SW480 (cell line): ENCODE measurements around the gene TTYH3.

ENCODE experiments used
- DNase-seq: peaks from one replicate; pipeline ENCODE4 v3.0.0-alpha.2; 2016; ENCODE audit warnings: low spot score

TTYH3 gene

DNA sequence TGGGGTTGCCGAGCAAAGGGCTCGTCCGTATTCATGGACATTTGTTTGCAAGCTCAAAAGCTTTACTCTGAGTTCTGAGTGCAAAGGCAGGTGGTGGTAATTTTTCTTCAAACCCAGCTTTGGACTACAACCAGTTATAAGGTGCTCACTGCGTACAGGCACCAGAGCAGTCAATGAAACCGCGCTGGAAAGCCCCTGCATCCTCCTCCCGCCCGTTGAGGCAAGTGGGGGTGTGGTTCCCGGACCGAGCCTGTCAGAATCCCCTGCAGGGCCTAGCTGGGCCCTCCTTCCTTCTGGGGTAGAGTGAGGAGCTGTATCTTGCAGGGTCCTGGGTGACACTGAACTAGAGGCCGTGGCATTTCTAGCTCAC is 78.5 kb downstream of the TTYH3 start:
- no peak for DNase-seq

DNA sequence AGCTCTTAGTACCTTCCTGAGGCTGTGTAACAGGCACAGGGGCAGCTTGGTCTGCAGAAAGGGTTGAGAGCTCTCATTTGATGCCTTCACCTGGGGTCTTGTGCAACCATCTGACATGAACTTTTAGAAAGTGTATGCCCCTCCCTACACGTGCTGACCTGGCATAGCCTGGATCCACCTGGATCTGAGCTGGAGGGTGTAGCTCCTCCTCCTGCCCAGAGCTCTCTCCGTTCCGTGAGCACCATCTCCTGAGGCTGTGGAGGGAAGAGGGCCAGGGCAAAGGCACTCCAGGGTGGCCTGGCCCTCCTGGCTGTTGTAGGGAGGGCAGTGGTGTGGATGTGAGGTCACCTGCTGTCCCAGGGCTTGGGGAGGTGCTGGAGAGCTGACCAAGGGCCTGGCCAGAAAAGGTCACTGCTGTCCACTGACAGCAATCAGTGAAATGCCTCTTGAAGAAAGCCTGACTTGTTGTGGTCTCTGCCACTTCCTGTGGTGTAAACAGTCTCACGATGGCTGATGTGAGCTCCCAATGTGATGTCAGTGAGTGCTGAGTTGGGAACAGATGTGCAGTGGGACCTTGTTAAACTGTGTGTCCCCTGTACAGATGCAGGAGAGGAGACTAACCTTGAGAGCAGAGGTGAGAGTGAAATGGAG is 79.2 kb downstream of the TTYH3 start:
- no peak for DNase-seq

DNA sequence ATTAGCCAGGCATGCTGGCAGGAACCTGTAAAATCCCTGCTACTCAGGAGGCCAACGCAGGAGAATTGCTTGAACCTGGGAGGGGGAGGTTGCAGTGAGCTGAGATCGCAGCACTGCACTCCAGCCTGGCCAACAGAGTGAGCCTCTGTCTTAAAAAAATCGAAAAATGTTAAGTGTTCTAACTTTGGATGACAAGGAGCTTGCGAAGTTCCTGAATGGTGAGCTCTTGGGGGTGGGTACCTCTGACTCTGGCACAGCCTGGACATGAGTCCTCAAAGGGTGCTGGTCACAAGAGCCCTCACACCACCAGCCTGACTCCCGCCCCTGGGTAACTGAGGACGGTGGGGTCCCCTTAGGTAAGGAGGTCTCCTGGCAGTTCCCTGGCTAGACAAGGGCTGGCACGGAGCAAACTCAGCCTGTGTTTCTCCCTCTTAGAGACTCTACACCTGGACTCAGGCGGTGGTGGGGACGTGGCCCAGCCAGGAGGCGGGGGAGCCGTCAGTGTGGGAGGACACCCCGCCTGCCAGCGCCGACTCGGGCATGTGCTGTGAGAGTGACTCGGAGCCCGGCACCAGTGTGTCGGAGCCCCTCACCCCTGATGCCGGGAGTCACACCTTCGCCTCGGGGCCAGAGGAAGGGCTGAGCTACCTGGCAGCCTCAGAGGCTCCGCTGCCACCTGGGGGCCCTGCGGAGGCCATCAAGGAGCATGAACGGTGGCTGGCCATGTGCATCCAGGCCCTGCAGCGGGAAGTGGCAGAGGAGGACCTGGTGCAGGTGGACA is 80.3 kb downstream of the TTYH3 start:
- DNase-seq, result no peak

DNA sequence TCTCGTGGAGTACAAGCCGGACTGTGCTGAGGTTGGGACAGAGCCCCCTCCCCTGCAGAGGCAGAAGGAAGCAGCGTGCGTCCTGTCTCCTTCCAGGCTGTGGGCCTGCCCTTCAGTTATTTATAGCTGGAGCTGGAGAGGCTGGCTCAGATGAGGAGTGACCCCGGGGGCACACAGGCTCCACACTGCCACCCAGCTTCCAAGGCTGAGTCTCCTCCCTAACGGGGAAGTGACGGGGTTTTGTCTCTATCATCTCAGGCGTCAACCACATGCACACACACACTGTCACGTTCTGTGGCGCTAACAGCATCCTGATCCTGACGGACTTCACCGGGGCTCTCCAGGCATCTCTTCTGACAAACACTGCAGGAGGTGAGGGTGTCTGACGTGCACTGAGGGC is 81.6 kb downstream of the TTYH3 start:
- DNase-seq, result no peak

DNA sequence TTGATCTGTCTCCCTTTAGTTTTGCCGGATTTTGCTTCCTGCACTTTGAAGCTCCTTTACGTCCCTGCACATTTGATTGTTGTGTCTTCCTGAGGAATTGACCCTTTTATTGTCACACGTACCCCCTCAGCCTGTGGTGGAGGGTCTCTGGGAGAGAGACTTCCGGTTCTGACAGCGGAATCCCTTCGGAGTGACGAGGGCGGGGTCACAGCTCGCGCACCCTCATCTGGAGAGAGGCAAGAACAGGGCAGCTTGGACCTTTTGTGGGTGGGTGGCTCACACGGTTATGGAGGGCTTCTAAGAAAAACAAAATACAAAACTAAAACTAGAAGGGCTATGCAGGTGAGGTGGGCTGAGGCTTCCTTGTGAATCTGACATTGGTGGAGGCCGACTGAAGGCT is 82.2 kb downstream of the TTYH3 start:
- DNase-seq, result no peak
